OCI-LY1 (cell line): Measurements from ENCODE around the gene CCDC51.
A peak's percentile ranks its signal among the peaks of the same experiment; 100 is the strongest.
"Not testable (repeated sequence)": the region's sequence is repeated elsewhere in the genome, so short reads cannot be mapped to it uniquely, and the experiment has no call there.

ENCODE experiments used
- H2AFZ ChIP-seq: fragments of 200-600 bp; sonication (generic), shearing (Covaris generic); 2 replicates; pipeline ENCODE4 v1.6.0; 2014; ENCODE audit warnings: antibody characterized with exemption, mild to moderate bottlenecking, low read length
- H3F3A ChIP-seq: fragments of 200-600 bp; sonication (generic), shearing (Covaris generic); 2 replicates; pipeline ENCODE4 v1.6.0; 2014; ENCODE audit warnings: mild to moderate bottlenecking, antibody characterized with exemption, low read length, moderate library complexity; ENCODE audit not compliant: insufficient read depth
- H3K27ac ChIP-seq: fragments of 200-600 bp; sonication (generic); 2 replicates; pipeline ENCODE4 v1.5.1; 2014; ENCODE audit warnings: low read length, mixed run types, mild to moderate bottlenecking, low read depth; ENCODE audit not compliant: poor library complexity, severe bottlenecking
- H3K27me3 ChIP-seq: fragments of 200-600 bp; sonication (generic); 2 replicates; pipeline ENCODE4 v1.6.0; 2014; ENCODE audit warnings: antibody characterized with exemption, mild to moderate bottlenecking, low read length, moderate library complexity; ENCODE audit not compliant: insufficient read depth
- H3K36me3 ChIP-seq: fragments of 200-600 bp; sonication (generic); 2 replicates; pipeline ENCODE4 v1.6.1; 2014; ENCODE audit warnings: mild to moderate bottlenecking, antibody characterized with exemption, low read length, moderate library complexity, mixed read lengths; ENCODE audit not compliant: insufficient read depth
- H3K4me1 ChIP-seq: fragments of 200-600 bp; sonication (generic); 2 replicates; pipeline ENCODE4 v1.5.1; 2014; ENCODE audit warnings: mild to moderate bottlenecking, low read length, moderate library complexity; ENCODE audit not compliant: insufficient read depth, severe bottlenecking
- H3K4me2 ChIP-seq: fragments of 200-600 bp; sonication (generic), shearing (Covaris generic); 2 replicates; pipeline ENCODE4 v1.6.1; 2014; ENCODE audit warnings: low read length
- H3K4me3 ChIP-seq: fragments of 200-600 bp; sonication (generic); 2 replicates; pipeline ENCODE4 v1.5.1; 2014; ENCODE audit warnings: low read length, low read depth, mild to moderate bottlenecking, mixed read lengths; ENCODE audit not compliant: poor library complexity, severe bottlenecking
- H3K79me2 ChIP-seq: fragments of 200-600 bp; shearing (Covaris generic); 2 replicates; pipeline ENCODE4 v1.6.1; 2016; ENCODE audit warnings: mixed run types, low read length, mixed read lengths; ENCODE audit not compliant: insufficient read depth
- H3K9ac ChIP-seq: fragments of 200-600 bp; sonication (generic), shearing (Covaris generic); 2 replicates; pipeline ENCODE4 v1.6.1; 2014; ENCODE audit warnings: mild to moderate bottlenecking, low read length, mixed read lengths
- H3K9me2 ChIP-seq: fragments of 200-600 bp; sonication (generic), shearing (Covaris generic); 2 replicates; pipeline ENCODE4 v1.6.1; 2014; ENCODE audit warnings: low read depth, mild to moderate bottlenecking, low read length, mixed read lengths
- H3K9me3 ChIP-seq: fragments of 200-600 bp; shearing (Covaris generic); 2 replicates; pipeline ENCODE4 v1.6.1; 2014; ENCODE audit warnings: low read length, mixed read lengths
- H4K20me1 ChIP-seq: fragments of 200-600 bp; sonication (generic), shearing (Covaris generic); 2 replicates; pipeline ENCODE4 v1.6.0; 2016; ENCODE audit warnings: mild to moderate bottlenecking, low read length; ENCODE audit not compliant: insufficient read depth
- CTCF ChIP-seq: fragments of 200-600 bp; sonication (generic), shearing (Covaris generic); IDR thresholded peaks from 2 replicates; pipeline ENCODE4 v1.5.1; 2017; ENCODE audit warnings: mild to moderate bottlenecking, antibody characterized with exemption, low read length, moderate library complexity, mixed read lengths
- EZH2 ChIP-seq: fragments of 200-600 bp; sonication (generic), shearing (Covaris generic); IDR thresholded peaks from 2 replicates; pipeline ENCODE4 v1.8.0; 2017; ENCODE audit warnings: borderline replicate concordance, mixed run types, mild to moderate bottlenecking, antibody characterized with exemption, low read length, moderate library complexity, mixed read lengths

CCDC51 gene, protein sequence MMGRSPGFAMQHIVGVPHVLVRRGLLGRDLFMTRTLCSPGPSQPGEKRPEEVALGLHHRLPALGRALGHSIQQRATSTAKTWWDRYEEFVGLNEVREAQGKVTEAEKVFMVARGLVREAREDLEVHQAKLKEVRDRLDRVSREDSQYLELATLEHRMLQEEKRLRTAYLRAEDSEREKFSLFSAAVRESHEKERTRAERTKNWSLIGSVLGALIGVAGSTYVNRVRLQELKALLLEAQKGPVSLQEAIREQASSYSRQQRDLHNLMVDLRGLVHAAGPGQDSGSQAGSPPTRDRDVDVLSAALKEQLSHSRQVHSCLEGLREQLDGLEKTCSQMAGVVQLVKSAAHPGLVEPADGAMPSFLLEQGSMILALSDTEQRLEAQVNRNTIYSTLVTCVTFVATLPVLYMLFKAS

GRCh38 chr3:48439820-48440589 lies at the start of gene CCDC51, which contains the start of gene TMA7:
Gene CCDC51, minus strand, starts transcription at chr3:48440119. Its CDS starts 4,991 bp downstream, at chr3:48435128.
Gene TMA7, plus strand, starts transcription at chr3:48440257. Its CDS starts 40 bp downstream, at chr3:48440297.
- Histone ChIP-seq H3K36me3 (peaks cover 34% of the 10 kb centered on the region), H3K27ac (peak within 1 kb of the TSS; percentile 55), H3K9me2 (no peaks in the 10 kb centered on the region), H3K4me3 (peak within 1 kb of the TSS; percentile 80), H2AFZ (no peak within 1 kb of the TSS), H3F3A (no peaks in the 10 kb centered on the region), H3K4me2 (peak within 1 kb of the TSS; percentile 78), H3K4me1 (peaks cover 51% of the 10 kb centered on the region), H3K9me3 (no peaks in the 10 kb centered on the region), H3K27me3 (no peaks in the 10 kb centered on the region), H3K79me2 (peaks cover 19% of the 10 kb centered on the region), H3K9ac (peak within 1 kb of the TSS; percentile 83), H4K20me1 (no peaks in the 10 kb centered on the region)
- no peak; the same call in 1 of the 2 replicates for TF ChIP-seq CTCF
- TF ChIP-seq EZH2 = no peak

DNA sequence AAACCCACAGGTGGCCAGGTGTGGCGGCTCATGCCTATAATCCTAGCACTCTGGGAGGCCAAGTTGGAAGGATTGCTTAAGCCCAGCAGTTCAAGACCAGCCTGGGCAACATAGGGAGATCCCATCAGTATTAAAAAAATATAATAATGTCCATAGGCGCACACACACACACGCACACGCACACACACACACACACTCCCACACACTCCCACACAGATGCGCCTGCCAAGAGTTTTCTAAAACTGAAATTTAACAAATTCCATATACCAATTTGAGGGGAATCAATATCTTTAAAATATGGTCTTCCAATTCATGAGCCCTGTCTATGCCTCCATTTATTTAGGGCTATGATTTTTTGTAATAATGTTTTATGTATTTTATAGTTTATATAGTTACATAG lies 47.0 kb upstream of the CCDC51 start:
- H3K27ac ChIP-seq = no peak overlapping the region
- no peaks in the 10 kb centered on the region for H3K9me2 ChIP-seq
- no peak overlapping the region for H3K4me2 ChIP-seq
- no peak overlapping the region for H2AFZ ChIP-seq
- H4K20me1 ChIP-seq = no peaks in the 10 kb centered on the region
- H3K79me2 ChIP-seq = no peaks in the 10 kb centered on the region
- no peaks in the 10 kb centered on the region for H3K36me3 ChIP-seq
- H3K9me3 ChIP-seq = no peaks in the 10 kb centered on the region
- peaks cover 4% of the 10 kb centered on the region for H3K4me1 ChIP-seq
- TF ChIP-seq CTCF (no peak), EZH2 (no peak)
- H3F3A ChIP-seq = no peaks in the 10 kb centered on the region
- H3K9ac ChIP-seq = no peak overlapping the region
- H3K4me3 ChIP-seq = no peak overlapping the region
- H3K27me3 ChIP-seq = no peaks in the 10 kb centered on the region

DNA sequence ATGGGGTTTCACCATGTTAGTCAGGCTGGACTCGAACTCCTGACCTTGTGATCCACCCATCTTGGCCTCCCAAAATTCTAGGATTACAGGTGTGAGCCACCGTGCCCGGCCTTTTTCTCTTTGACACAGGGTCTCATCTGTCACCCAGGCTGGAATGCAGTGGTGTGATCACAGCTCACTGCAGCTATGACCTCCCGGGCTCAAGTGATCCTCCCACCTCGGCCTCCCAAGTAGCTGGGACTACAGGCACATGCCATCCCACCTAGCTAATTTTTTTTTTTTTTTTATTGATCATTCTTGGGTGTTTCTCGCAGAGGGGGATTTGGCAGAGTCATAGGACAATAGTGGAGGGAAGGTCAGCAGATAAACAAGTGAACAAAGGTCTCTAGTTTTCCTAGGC lies 42.9 kb upstream of the CCDC51 start:
- H3K9me2 ChIP-seq, H3K9me3 ChIP-seq, H3K79me2 ChIP-seq, H3K9ac ChIP-seq, H4K20me1 ChIP-seq, H3K36me3 ChIP-seq, H3K4me3 ChIP-seq, H3K27me3 ChIP-seq, H2AFZ ChIP-seq, H3K4me2 ChIP-seq, H3K27ac ChIP-seq, H3F3A ChIP-seq: not testable (repeated sequence)
- peaks cover 18% of the 10 kb centered on the region for H3K4me1 ChIP-seq

DNA sequence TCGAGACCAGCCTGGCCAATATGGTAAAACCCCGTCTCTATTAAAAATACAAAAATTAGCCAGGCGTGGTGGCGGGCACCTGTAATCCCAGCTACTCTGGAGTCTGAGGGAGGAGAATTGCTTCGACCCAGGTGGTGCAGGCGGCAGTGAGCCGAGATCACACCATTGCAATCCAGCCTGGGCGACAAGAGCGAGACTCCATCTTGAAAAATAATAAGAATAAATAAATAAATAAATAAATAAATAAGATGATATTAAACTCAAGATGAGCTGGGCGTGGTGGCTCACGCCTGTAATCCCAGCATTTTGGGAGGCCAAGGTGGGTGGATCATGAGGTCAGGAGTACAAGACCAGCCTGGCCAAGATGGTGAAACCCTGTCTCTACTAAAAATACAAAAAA lies 41.0 kb upstream of the CCDC51 start:
- H3K4me1 ChIP-seq = peaks cover 28% of the 10 kb centered on the region
- H3F3A ChIP-seq, H3K9me3 ChIP-seq, H2AFZ ChIP-seq, H3K4me2 ChIP-seq, H3K9me2 ChIP-seq, H4K20me1 ChIP-seq, H3K36me3 ChIP-seq, H3K27ac ChIP-seq, H3K27me3 ChIP-seq, H3K9ac ChIP-seq, H3K79me2 ChIP-seq, H3K4me3 ChIP-seq: not testable (repeated sequence)
